Testis (tissue), 3 donors: ENCODE measurements around the gene DIAPH2. TPM values are rescaled to one million over a fixed set of nuclear protein-coding genes. Genes with fewer than 3 reads are reported as not detected.

Experiments used
- DNase-seq: peaks from one replicate; pipeline ENCODE4 v3.0.0-alpha.2; 2019
- H3K27ac ChIP-seq, 2 donors: fragments of 200-600 bp; sonication (generic); one replicate each; pipeline ENCODE4 v1.5.1; 2019
- H3K27me3 ChIP-seq: fragments of 200-600 bp; sonication (generic); one replicate; pipeline ENCODE4 v1.5.1; 2019
- H3K36me3 ChIP-seq: fragments of 200-600 bp; sonication (generic); one replicate; pipeline ENCODE4 v1.5.1; 2017; ENCODE audit warnings: low read depth; ENCODE audit errors: missing control alignments
- H3K4me1 ChIP-seq: fragments of 200-600 bp; sonication (generic); one replicate; pipeline ENCODE4 v1.5.1; 2019
- H3K4me3 ChIP-seq, 2 donors: fragments of 200-600 bp; sonication (generic); one replicate each; pipeline ENCODE4 v1.5.1; 2017 to 2019
- H3K9me3 ChIP-seq: fragments of 200-600 bp; sonication (generic); one replicate; pipeline ENCODE4 v1.5.1; 2017
- CTCF ChIP-seq, 3 experiments: fragments of 450-650 bp in 2 of 3; fragments of 200-600 bp in 1 of 3; sonication (generic) in 1 of 3; IDR thresholded peaks; one replicate each; pipeline ENCODE4 v1.5.1; 2016 to 2019; ENCODE audit warnings: antibody characterized with exemption in 3 of 3, mild to moderate bottlenecking in 2 of 3, moderate library complexity in 1 of 3
- POLR2A ChIP-seq: fragments of 450-650 bp; IDR thresholded peaks from one replicate; pipeline ENCODE4 v1.6.1; 2017; ENCODE audit warnings: antibody characterized with exemption, mild to moderate bottlenecking, moderate library complexity
- WGBS, 2 donors: methylation state at CpG; one replicate each; pipeline ENCODE4 v1.1.5; 2018; 5-methylcytosine and 5-hydroxymethylcytosine counted together
- intact Hi-C: fragments of 100-400 bp; cut with DNase I; formaldehyde crosslinking; loops from one replicate; pipeline ENCODE4 v1.15.1; 2023; ENCODE audit warnings: low total_unique reads
- polyA plus RNA-seq: library from polyadenylated mRNA; stranded (reverse); fragments of 350-450 nt; fragmentation: Illumina TruSeq; extraction: RNeasy Lipid Tissue Mini Kit (QIAGEN cat#74804); gene quantifications from one replicate; pipeline ENCODE4 v1.2.3, GENCODE V29; 2014; ENCODE audit warnings: low read depth, low replicate concordance; ENCODE audit not compliant: insufficient read depth
- total RNA-seq, 2 donors: library from RNA; depleted of rRNA; stranded (reverse); fragments of >200 nt; gene quantifications; one replicate each; pipeline ENCODE4 v1.2.3, GENCODE V29; 2016

The DIAPH2 gene
- total and polyA plus RNA-seq, 3 donors from 2014 or later = 13.1 to 68.3 (median 67.4) TPM

- H3K36me3 ChIP-seq = no peaks in the 10 kb centered on the region
- H3K9me3 ChIP-seq = no peaks in the 10 kb centered on the region
- no peak overlapping the region for H3K27ac ChIP-seq
- no peaks in the 10 kb centered on the region for H3K4me1 ChIP-seq
- no peaks in the 10 kb centered on the region for H3K27me3 ChIP-seq
- H3K4me3 ChIP-seq = no peak overlapping the region
- intact Hi-C loops = no loop called here
- WGBS, 2 donors = 64 to 89% methylated on average over 3 of the region's 3 CpGs
- TF ChIP-seq CTCF (IDR thresholded peaks at IDR 0.05) = no peak
- no peak for TF ChIP-seq POLR2A
- no peak for DNase-seq
These were observed 337.0 kb downstream of the DIAPH2 start for GRCh38 chrX:97021680-97022079.

GRCh38 chrX:97026406-97026805 lies 341.8 kb downstream of the DIAPH2 start:
- intact Hi-C loops = no loop called here
- H3K4me1 ChIP-seq = no peaks in the 10 kb centered on the region
- TF ChIP-seq POLR2A (no peak), CTCF (IDR thresholded peaks at IDR 0.05) (no peak)
- no peak overlapping the region for H3K27ac ChIP-seq
- H3K27me3 ChIP-seq = no peaks in the 10 kb centered on the region
- no peak for DNase-seq
- no peaks in the 10 kb centered on the region for H3K9me3 ChIP-seq
- H3K36me3 ChIP-seq = no peaks in the 10 kb centered on the region
- no peak overlapping the region for H3K4me3 ChIP-seq
- WGBS, 2 donors = 39 to 52% methylated on average over 2 of the region's 2 CpGs

GRCh38 chrX:97027384-97027922 lies 342.8 kb downstream of the DIAPH2 start:
- TF ChIP-seq POLR2A (no peak), CTCF (IDR thresholded peaks at IDR 0.05) (no peak)
- WGBS, 2 donors = 75 to 77% methylated on average over 6 of the region's 6 CpGs
- Histone ChIP-seq H3K36me3 (no peaks in the 10 kb centered on the region), H3K4me1 (no peaks in the 10 kb centered on the region), H3K4me3 (no peak overlapping the region), H3K9me3 (no peaks in the 10 kb centered on the region), H3K27ac (no peak overlapping the region), H3K27me3 (no peaks in the 10 kb centered on the region)
- intact Hi-C loops = no loop called here
- no peak for DNase-seq

GRCh38 chrX:97030463-97030862 lies 345.8 kb downstream of the DIAPH2 start:
- no peaks in the 10 kb centered on the region for H3K4me1 ChIP-seq
- no peaks in the 10 kb centered on the region for H3K27me3 ChIP-seq
- H3K9me3 ChIP-seq = no peaks in the 10 kb centered on the region
- H3K4me3 ChIP-seq = no peak overlapping the region
- no peak for DNase-seq
- H3K27ac ChIP-seq = no peak overlapping the region
- TF ChIP-seq CTCF (IDR thresholded peaks at IDR 0.05) = no peak
- TF ChIP-seq POLR2A = no peak
- no peaks in the 10 kb centered on the region for H3K36me3 ChIP-seq
- intact Hi-C loops = no loop called here
- WGBS, 2 donors = 93 to 95% methylated on average over 2 of the region's 2 CpGs

- H3K4me3 ChIP-seq = no peak overlapping the region
- no peaks in the 10 kb centered on the region for H3K9me3 ChIP-seq
- no peaks in the 10 kb centered on the region for H3K36me3 ChIP-seq
- H3K4me1 ChIP-seq = no peaks in the 10 kb centered on the region
- no peaks in the 10 kb centered on the region for H3K27me3 ChIP-seq
- H3K27ac ChIP-seq = no peak overlapping the region
- intact Hi-C loops = no loop called here
- TF ChIP-seq POLR2A (no peak), CTCF (IDR thresholded peaks at IDR 0.05) (no peak)
- no peak for DNase-seq
- 83 to 94% methylated on average over 1 of the region's 1 CpG for WGBS, 2 donors
These were observed 346.3 kb downstream of the DIAPH2 start for GRCh38 chrX:97030947-97031346.
